ENCODE measurements around the gene LRCOL1.

DNA sequence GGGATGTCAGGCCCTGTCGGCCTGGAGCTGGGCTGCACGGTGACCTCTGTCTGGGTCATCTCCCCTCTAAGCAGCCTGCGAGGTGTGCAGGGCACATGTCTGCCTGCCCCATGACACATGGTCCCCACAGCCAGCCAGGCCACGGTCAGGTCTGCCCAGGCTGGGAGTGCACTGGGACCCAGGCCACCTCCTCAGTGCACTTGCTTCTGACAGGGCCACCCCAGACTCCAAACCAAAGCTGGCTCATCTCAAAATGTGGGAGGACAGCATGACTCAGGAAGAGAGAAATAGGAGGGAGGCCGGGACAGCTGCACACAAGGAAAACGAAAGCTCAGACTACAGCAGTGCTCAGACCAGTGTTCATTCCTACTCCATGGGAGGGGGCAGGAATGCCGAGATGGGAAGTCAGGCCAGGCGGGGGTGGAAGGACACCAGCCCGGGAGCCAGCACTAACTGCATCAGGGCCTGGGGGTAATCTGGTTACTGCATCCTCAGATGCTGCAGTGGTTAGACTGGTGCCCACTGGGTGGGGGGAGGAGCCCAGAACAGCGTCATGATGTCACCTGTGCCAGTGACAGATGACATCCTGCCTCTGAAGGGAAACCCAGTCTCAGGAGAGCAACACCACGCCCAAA, 12.2 kb upstream of the LRCOL1 start:
- TF ChIP-seq, protein P1, sequence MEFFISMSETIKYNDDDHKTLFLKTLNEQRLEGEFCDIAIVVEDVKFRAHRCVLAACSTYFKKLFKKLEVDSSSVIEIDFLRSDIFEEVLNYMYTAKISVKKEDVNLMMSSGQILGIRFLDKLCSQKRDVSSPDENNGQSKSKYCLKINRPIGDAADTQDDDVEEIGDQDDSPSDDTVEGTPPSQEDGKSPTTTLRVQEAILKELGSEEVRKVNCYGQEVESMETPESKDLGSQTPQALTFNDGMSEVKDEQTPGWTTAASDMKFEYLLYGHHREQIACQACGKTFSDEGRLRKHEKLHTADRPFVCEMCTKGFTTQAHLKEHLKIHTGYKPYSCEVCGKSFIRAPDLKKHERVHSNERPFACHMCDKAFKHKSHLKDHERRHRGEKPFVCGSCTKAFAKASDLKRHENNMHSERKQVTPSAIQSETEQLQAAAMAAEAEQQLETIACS (CRISPR knock-in tag; IDR thresholded peaks at IDR 0.05) = no peak
- TF ChIP-seq POLR2A (IDR thresholded peaks at IDR 0.05; ENCODE audit: insufficient read depth in 1 of 2, low read depth in 2 of 2, low read length in 2 of 2) = no peak
- no peak for TF ChIP-seq ETV5 (CRISPR knock-in tag; IDR thresholded peaks at IDR 0.05; ENCODE audit: borderline replicate concordance)
- TF ChIP-seq, protein P2, sequence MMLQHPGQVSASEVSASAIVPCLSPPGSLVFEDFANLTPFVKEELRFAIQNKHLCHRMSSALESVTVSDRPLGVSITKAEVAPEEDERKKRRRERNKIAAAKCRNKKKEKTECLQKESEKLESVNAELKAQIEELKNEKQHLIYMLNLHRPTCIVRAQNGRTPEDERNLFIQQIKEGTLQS (CRISPR knock-in tag; IDR thresholded peaks at IDR 0.05) = no peak
- no peak for TF ChIP-seq MAFK (conservative IDR thresholded peaks at IDR 0.05 in 1 of 2, IDR thresholded peaks at IDR 0.05 in 1 of 2; ENCODE audit: low read length in 2 of 2)

Measured in HepG2 (cell line).